Skin epidermis (tissue), 12 donors: ENCODE measurements around the gene ABCB7.
"Not testable (repeated sequence)": the region's sequence is repeated elsewhere in the genome, so short reads cannot be mapped to it uniquely, and the experiment has no call there.

Experiments used
- H3K27ac ChIP-seq, 21 experiments: fragments of 200-600 bp; sonication (generic) in 11 of 21; one replicate each; pipeline ENCODE4 v1.5.0; 2020; ENCODE audit warnings: mild to moderate bottlenecking in 3 of 21, inconsistent platforms in 2 of 21, moderate library complexity in 2 of 21
- H3K4me3 ChIP-seq, 7 experiments: fragments of 200-600 bp; sonication (generic) in 2 of 7; one replicate each; pipeline ENCODE4 v1.5.0; 2020; ENCODE audit warnings: inconsistent platforms in 2 of 7, mild to moderate bottlenecking in 2 of 7, moderate library complexity in 1 of 7

The ABCB7 gene

DNA sequence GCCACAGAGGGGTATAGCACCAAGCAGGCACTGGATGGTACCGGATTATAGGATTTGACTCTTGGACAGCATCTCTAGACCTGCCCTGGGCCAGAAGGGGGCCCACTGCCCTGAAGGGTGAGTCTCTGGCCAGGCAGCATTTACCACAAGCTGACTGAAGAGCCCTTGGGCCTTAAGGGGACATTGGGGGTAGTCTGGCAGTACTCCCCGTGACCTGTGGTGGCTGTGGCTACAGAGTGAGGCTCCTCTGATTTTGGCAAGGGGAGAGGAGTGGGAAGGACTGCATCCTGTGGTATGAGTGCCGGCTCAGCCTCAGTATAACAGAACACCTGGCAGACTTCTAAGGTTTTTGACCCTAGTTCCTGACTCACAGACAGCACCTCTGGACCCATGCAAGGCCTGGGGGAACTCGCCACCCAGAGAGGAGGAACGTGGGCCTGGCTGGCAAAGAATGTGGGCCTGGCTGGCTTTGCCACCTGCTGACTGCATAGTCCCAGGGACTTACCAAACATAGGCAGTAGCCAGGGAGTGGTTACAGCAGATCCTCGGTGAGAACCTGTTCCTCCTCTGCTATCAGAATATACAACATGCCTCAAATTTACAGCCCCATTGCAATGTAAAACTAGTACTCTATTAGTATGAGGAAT is 48.1 kb downstream of the ABCB7 start:
- no peak overlapping the region for H3K4me3 ChIP-seq
- no peak overlapping the region for H3K27ac ChIP-seq

DNA sequence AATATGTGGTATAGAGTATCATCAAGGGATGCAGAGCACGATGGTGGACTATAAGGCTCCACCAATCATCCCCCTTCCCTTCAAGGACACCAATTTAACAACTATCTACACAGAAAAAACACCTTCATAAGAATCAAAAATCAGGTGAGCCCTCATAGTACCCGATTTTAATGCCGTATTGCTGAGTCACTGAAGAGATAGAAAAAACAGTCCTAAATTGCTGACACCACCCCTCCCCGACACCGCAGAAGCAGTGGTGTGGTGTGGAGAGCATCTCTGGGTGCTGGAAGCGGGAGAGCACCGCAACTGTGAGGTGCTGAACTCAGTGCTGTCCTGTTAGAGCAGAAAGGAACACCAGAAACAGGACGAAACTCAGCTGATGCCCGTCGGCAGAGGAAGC is 49.3 kb downstream of the ABCB7 start:
- no peak overlapping the region for H3K4me3 ChIP-seq
- H3K27ac ChIP-seq, result no peak overlapping the region

DNA sequence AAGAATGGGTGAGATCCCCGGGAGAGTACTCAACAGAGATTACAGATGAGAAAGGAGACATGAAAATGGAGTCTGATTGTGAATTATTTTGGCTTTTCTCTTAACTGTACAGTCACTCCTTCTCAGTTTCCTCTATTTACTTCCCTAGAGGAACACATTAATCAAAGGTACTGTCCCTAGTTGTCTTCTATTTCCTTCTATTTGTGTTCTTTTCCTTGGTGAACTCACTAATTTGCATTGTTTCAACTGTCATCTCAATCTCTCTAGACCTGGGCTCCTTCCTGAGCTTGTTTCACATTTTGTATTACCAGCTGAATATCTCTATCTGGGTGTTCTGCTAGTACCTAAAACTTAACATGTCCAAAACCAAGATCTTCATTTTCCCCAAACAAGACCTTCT is 59.8 kb downstream of the ABCB7 start:
- H3K27ac ChIP-seq, result no peak overlapping the region
- no peak overlapping the region for H3K4me3 ChIP-seq

DNA sequence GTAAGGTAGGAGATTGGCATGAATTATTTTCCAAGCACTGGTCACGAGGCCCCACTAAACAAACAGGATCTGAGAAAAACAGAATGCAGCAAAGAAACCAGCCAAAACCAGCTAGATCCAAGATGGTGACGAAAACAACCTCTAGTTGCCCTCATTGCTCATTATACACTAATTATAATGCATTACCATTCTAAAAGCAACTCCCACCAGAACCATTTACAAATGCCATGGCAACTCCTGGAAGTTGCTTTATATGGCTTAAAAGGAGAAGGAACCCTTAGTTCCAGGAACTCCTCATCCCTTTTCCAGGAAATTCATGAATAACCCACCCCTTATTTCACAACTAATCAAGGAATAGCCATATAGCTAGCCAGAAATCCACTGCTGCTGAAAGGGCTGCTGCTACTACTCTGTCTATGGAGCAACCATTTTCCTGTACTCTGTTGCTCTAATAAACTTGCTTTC is 69.3 kb downstream of the ABCB7 start:
- no peak overlapping the region for H3K4me3 ChIP-seq
- H3K27ac ChIP-seq, result peak overlapping the region in 1 of 21 experiments; percentile 10

DNA sequence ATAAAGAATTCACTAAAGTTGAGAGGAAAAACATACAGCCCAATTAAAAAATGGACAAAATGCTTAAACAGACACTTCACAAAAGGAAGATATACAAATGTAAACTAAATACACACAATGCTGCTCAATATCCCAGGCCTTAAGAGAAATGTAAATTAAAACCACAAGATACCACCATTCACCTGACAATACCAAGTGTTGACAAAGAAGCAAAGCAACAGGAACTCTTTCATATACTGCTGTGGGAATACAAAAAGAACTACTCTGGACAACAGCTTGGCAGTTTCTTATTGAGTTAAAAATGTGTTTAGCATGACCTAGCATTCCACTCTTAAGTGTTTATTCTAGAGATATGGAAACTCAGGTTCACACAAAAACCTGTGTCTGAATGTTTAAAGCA is 71.3 kb downstream of the ABCB7 start:
- no peak overlapping the region for H3K4me3 ChIP-seq

DNA sequence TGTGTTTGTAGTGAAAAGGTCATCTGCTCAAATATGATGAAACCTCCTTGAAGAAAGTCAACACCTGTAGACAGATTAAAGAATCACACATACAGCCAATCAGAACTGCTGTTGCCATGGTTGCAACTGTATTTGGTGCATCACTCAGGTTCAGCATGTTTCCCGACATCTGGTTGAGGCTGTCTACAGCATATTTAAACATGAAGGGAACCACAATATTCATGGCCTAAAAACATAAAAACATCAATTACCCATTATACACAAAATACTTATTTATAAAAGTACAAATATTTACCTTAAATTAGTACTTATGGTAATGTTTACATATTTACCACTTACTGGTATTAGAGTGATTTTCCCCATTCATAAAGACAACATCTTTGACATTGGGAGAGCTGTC is 79.7 kb downstream of the ABCB7 start:
- no peak overlapping the region for H3K27ac ChIP-seq
- no peak overlapping the region for H3K4me3 ChIP-seq

More for the DNA sequence above, 71.3 kb downstream of the ABCB7 start:
- H3K27ac ChIP-seq, result no peak overlapping the region

DNA sequence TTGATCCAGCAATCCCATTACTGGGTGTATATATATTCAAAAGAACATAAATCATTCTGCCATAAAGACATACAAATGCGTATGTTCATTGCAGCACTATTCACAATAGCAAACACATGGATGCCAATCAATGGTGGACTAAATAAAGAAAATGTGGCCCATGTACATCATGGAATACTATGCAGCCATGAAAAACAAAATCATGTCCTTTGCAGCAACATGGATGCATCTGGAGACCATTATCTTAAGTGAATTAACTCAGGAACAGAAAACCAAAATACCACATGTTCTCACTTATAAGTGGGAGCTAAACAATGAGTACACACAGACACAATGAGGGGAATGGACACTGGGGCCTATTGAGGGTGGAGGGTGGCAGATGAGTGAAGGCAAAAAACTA is 81.6 kb downstream of the ABCB7 start:
- no peak overlapping the region for H3K27ac ChIP-seq
- H3K4me3 ChIP-seq, result no peak overlapping the region

DNA sequence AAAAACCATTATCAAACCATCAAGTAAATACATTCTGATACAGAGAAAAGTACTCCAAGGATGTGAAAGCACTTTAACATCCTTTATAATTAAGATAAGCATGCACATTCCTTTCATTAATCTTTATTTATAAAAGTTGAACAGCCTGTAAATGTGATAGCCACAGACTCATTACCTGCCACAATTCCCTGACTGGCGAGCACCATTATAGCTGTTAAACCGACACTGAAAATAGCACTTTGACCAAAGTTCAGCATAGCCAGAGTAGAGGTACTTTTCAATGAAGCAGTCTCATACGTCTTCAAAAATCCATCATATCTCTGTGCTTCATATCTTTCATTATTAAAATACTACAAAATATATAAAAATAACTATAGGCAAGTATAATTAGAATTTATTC is 84.7 kb downstream of the ABCB7 start:
- Histone ChIP-seq H3K27ac (no peak overlapping the region), H3K4me3 (no peak overlapping the region)

DNA sequence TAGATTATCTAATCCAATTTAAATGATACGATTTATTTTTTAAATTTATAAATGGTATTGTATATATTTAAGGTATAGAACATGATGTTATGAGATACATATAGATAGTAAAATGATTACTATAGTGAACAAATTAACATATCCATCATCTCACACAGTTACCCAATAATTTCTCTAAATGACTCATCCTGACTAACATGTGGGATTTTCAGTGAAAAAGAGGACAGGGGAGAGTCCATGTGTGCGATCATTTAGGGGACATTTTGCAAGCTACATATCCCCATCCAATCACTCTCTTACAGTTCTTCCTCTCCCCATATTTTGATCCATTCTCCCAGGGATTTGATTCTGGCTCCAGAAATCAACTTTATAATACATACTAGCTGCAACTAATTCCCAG is 88.2 kb downstream of the ABCB7 start:
- H3K4me3 ChIP-seq, result no peak overlapping the region
- H3K27ac ChIP-seq, result no peak overlapping the region

DNA sequence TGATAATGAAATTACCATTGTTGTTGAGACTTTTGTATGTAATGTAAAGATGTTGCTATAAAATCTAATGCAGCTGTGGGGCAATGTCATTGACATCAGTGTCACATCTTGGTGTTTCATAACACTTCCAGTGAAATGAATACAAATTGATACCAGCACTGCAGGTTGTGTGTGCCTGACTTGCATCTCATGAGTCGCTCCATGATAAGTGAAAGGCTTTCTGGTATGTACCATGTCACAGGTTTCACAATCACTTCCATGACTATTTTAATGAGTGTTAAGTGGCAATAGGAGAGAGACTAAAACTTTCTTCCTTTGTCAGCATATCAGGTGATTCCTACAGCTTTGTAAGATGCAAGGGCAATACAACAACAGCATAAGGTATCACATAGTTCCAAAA is 94.4 kb downstream of the ABCB7 start:
- no peak overlapping the region for H3K27ac ChIP-seq

DNA sequence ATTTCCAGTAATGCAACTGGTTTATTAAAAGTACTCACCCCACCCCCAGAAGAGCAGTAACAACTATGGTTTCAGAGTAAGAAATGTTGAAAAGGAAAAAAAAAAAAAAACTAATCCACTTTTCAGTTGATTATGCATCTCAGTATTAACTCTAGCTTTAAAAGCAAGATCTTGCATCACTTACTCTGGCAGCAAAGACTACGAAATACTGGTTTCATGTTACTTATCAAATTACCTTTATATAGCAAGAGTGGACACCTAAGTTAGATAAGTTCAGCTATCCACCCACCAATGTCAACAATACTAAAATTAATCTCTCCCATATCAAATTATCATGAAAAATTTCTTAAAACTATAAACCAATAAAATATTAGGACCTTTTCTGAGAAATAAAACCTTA is 105.0 kb downstream of the ABCB7 start:
- Histone ChIP-seq H3K27ac (no peak overlapping the region), H3K4me3 (no peak overlapping the region)

More for the DNA sequence above, 94.4 kb downstream of the ABCB7 start:
- no peak overlapping the region for H3K4me3 ChIP-seq

DNA sequence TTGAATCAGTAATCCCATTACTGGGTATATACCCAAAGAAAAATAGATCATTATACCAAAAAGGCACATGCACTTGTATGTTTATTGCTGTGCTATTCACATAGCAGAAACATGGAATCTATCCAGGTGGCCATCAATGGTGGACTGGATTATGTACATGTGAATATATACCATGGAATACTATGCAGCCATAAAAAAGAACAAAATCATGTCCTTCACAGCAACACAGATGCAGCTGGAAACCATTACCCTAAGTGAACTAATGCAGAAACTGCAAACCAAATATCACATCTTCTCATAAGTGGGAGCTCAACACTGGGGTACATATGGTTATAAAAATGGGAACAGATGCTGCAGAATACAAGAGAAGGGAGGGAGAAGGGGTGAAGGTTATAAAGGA is 110.7 kb downstream of the ABCB7 start:
- Histone ChIP-seq H3K27ac (no peak overlapping the region), H3K4me3 (no peak overlapping the region)

DNA sequence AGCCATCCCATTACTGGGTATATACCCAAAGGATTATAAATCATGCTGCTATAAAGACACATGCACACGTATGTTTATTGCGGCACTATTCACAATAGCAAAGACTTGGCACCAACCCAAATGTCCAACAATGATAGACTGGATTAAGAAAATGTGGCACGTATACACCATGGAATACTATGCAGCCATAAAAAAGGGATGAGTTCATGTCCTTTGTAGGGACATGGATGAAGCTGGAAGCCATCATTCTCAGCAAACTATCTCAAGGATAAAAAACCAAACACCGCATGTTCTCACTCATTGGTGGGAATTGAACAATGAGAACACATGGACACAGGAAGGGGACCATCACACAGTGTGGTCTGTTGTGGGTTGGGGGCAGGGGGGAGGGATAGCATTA is 111.9 kb downstream of the ABCB7 start:
- H3K4me3 ChIP-seq, result not testable (repeated sequence)

DNA sequence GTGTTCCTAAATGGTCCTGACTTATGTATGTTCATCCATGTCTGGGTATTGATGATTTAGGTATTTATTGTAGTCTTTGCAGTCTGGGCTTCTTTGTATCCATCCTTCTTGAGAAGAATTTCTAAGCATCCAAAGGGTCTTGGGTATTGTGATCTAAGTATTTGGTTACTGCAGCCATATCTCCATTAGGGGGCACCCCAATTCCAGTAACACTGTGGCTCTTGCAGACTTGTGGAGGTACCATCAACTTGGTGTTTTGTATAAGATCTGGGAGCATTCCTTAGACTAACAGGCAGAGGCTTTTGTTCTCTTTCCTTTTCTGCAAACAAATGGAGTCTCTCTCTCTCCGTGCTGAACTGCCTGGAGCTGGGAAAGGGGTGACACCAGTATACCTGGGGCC is 117.2 kb downstream of the ABCB7 start:
- H3K4me3 ChIP-seq, result no peak overlapping the region

More for the DNA sequence above, 111.9 kb downstream of the ABCB7 start:
- not testable (repeated sequence) for H3K27ac ChIP-seq

More for the DNA sequence above, 117.2 kb downstream of the ABCB7 start:
- no peak overlapping the region for H3K27ac ChIP-seq
